ENCODE data around the gene AFF3. TPM values are rescaled to one million over a fixed set of nuclear protein-coding genes. Genes with fewer than 3 reads are reported as not detected.
"Not testable (repeated sequence)": the region's sequence is repeated elsewhere in the genome, so short reads cannot be mapped to it uniquely, and the experiment has no call there.

The AFF3 gene
- 3.5 TPM for polyA plus RNA-seq (ENCODE audit: insufficient read length)

- peak; percentile 13 for DNase-seq (ENCODE audit: low read depth)
Measured at GRCh38 chr2:100142393-100142792, at the start of gene AFF3. Gene AFF3 (minus strand): TSS chr2:100142590. CDS start chr2:100104454, 38,136 bp downstream.

GRCh38 chr2:100189387-100189786 is 47.0 kb upstream of the AFF3 start:
- DNase-seq (ENCODE audit: low read depth): no peak

GRCh38 chr2:100188326-100188725 is 45.9 kb upstream of the AFF3 start:
- no peak for DNase-seq (ENCODE audit: low read depth)

- DNase-seq (ENCODE audit: low read depth): no peak
Measured at GRCh38 chr2:100186126-100186525, 43.7 kb upstream of the AFF3 start.

GRCh38 chr2:100185516-100185915 is 43.1 kb upstream of the AFF3 start:
- no peak for DNase-seq (ENCODE audit: low read depth)

GRCh38 chr2:100185105-100185504 is 42.7 kb upstream of the AFF3 start:
- no peak for DNase-seq (ENCODE audit: low read depth)

- DNase-seq (ENCODE audit: low read depth): no peak
Measured at GRCh38 chr2:100184055-100184737, 41.8 kb upstream of the AFF3 start.

- no peak for DNase-seq (ENCODE audit: low read depth)
Measured at GRCh38 chr2:100182494-100183361, 40.3 kb upstream of the AFF3 start.

- DNase-seq (ENCODE audit: low read depth): no peak
Measured at GRCh38 chr2:100180503-100180902, 38.1 kb upstream of the AFF3 start.

GRCh38 chr2:100179806-100180205 is 37.4 kb upstream of the AFF3 start:
- DNase-seq (ENCODE audit: low read depth): no peak

GRCh38 chr2:100178864-100179263 is 36.5 kb upstream of the AFF3 start:
- DNase-seq (ENCODE audit: low read depth): no peak

GRCh38 chr2:100178085-100178788 is 35.8 kb upstream of the AFF3 start:
- DNase-seq (ENCODE audit: low read depth): no peak

GRCh38 chr2:100176925-100177324 is 34.5 kb upstream of the AFF3 start:
- DNase-seq (ENCODE audit: low read depth): no peak

GRCh38 chr2:100174026-100174431 is 31.6 kb upstream of the AFF3 start:
- no peak for DNase-seq (ENCODE audit: low read depth)

GRCh38 chr2:100166701-100167100 is 24.3 kb upstream of the AFF3 start:
- no peak for DNase-seq (ENCODE audit: low read depth)

GRCh38 chr2:100163605-100164004 is 21.2 kb upstream of the AFF3 start:
- DNase-seq (ENCODE audit: low read depth): no peak

GRCh38 chr2:100161945-100162620 is 19.7 kb upstream of the AFF3 start:
- no peak for DNase-seq (ENCODE audit: low read depth)

- DNase-seq (ENCODE audit: low read depth): no peak
Measured at GRCh38 chr2:100160396-100160795, 18.0 kb upstream of the AFF3 start.

- DNase-seq (ENCODE audit: low read depth): not testable (repeated sequence)
Measured at GRCh38 chr2:100151832-100152231, 9.4 kb upstream of the AFF3 start.

GRCh38 chr2:100151310-100151709 is 8.9 kb upstream of the AFF3 start:
- DNase-seq (ENCODE audit: low read depth): no peak

- no peak for DNase-seq (ENCODE audit: low read depth)
Measured at GRCh38 chr2:100148883-100149282, 6.5 kb upstream of the AFF3 start.

GRCh38 chr2:100146657-100146960 is 4.2 kb upstream of the AFF3 start:
- no peak for DNase-seq (ENCODE audit: low read depth)

Data from forelimb muscle (tissue), 1 donor.